H1 (cell line): ENCODE results near the gene CYP2W1. TPM values are rescaled to one million over a fixed set of nuclear protein-coding genes. Genes with fewer than 3 reads are reported as not detected.

Experiments
- CTCF ChIA-PET: fragments of 300-600 bp; sonication (Branson Sonifier 250); formaldehyde crosslinking; loops from one replicate; lab custom pipeline; 2021; ENCODE audit not compliant: partially characterized antibody; lab: Charles Lee
- POLR2A ChIA-PET: fragments of 300-600 bp; sonication (Branson Sonifier 250); formaldehyde crosslinking; loops from one replicate; lab custom pipeline; 2021; ENCODE audit warnings: inconsistent platforms; ENCODE audit not compliant: partially characterized antibody; lab: Charles Lee
- DNase-seq, 2 experiments: peaks; one replicate each; pipeline versions ENCODE4 v3.0.0 to v3.0.0-alpha.2; 2010 to 2022; ENCODE audit warnings: low spot score in 2 of 2, low read depth in 1 of 2, mixed read lengths in 1 of 2
- FAIRE-seq: peaks from 2 replicates; lab custom pipeline; 2011; peaks lifted over from hg19 to GRCh38; lab: Jason Lieb, UNC
- H2AFZ ChIP-seq: 2 replicates; pipeline ENCODE4 v1.8.1; 2012; ENCODE audit warnings: low read length, inconsistent platforms
- H2AK5ac ChIP-seq: 2 replicates; pipeline ENCODE4 v1.6.1; 2013; ENCODE audit warnings: low read depth, low read length
- H2BK120ac ChIP-seq: replicated peaks from 2 replicates; pipeline ENCODE3; 2013; ENCODE audit warnings: low read depth, low read length, inconsistent platforms
- H2BK12ac ChIP-seq: 2 replicates; pipeline ENCODE4 v1.6.1; 2013; ENCODE audit warnings: low read depth, low read length
- H2BK15ac ChIP-seq: 2 replicates; pipeline ENCODE4 v1.6.1; 2013; ENCODE audit warnings: low read length
- H2BK20ac ChIP-seq: 2 replicates; pipeline ENCODE4 v1.6.1; 2013; ENCODE audit warnings: low read length
- H2BK5ac ChIP-seq: 2 replicates; pipeline ENCODE4 v1.6.1; 2013; ENCODE audit warnings: low read depth, low read length
- H3K14ac ChIP-seq: 2 replicates; pipeline ENCODE4 v1.6.1; 2013; ENCODE audit warnings: inconsistent platforms; ENCODE audit not compliant: insufficient read length
- H3K18ac ChIP-seq: 2 replicates; pipeline ENCODE4 v1.6.1; 2013; ENCODE audit warnings: low read length; ENCODE audit errors: extremely low read depth
- H3K23ac ChIP-seq: 2 replicates; pipeline ENCODE4 v1.6.1; 2013; ENCODE audit warnings: inconsistent platforms; ENCODE audit not compliant: insufficient read length
- H3K23me2 ChIP-seq: 2 replicates; pipeline ENCODE4 v1.6.1; 2013; ENCODE audit warnings: low read depth, low read length
- H3K27ac ChIP-seq: 2 replicates; pipeline ENCODE4 v1.6.1; 2011; ENCODE audit warnings: low read depth, low read length, inconsistent platforms
- H3K27me3 ChIP-seq, 4 experiments: replicated peaks in 1 of 4; 1 replicate in 1 of 4; 2 replicates in 3 of 4; pipeline versions ENCODE4 v1.6.1 to v1.8.1; 2011 to 2013; ENCODE audit warnings: low read length in 3 of 4, mild to moderate bottlenecking in 3 of 4, inconsistent platforms in 2 of 4, mixed read lengths in 2 of 4, moderate library complexity in 1 of 4; ENCODE audit not compliant: control insufficient read depth in 3 of 4, insufficient read depth in 3 of 4; ENCODE audit errors: extremely low read depth in 1 of 4
- H3K36me3 ChIP-seq, 4 experiments: 2 replicates each; pipeline versions ENCODE4 v1.6.1 to v1.8.1; 2011 to 2013; ENCODE audit warnings: mild to moderate bottlenecking in 4 of 4, low read length in 3 of 4, moderate library complexity in 2 of 4, control low read depth in 1 of 4, inconsistent platforms in 1 of 4; ENCODE audit not compliant: insufficient read depth in 4 of 4, control insufficient read depth in 2 of 4
- H3K4ac ChIP-seq: replicated peaks from 2 replicates; pipeline ENCODE3; 2013; ENCODE audit warnings: low read length, low read depth, mixed read lengths, inconsistent platforms; ENCODE audit not compliant: insufficient read length
- H3K4me1 ChIP-seq, 4 experiments: replicated peaks in 1 of 4; 1 replicate in 1 of 4; 2 replicates in 3 of 4; pipeline versions ENCODE4 v1.6.1 to v1.8.1; 2011 to 2013; ENCODE audit warnings: low read length in 3 of 4, inconsistent platforms in 2 of 4, mixed read lengths in 1 of 4; ENCODE audit not compliant: insufficient read depth in 4 of 4, control insufficient read depth in 3 of 4
- H3K4me2 ChIP-seq, 2 experiments: 2 replicates each; pipeline versions ENCODE4 v1.6.1 to v1.8.1; 2011 to 2013; ENCODE audit warnings: low read depth in 2 of 2, low read length in 2 of 2, control low read depth in 1 of 2, inconsistent platforms in 1 of 2, mild to moderate bottlenecking in 1 of 2; ENCODE audit not compliant: insufficient read depth in 1 of 2
- H3K4me3 ChIP-seq, 4 experiments: fragments of 200-600, 300-600 bp in 1 of 4; sonication (generic), shearing (Covaris generic), sonication (Bioruptor Twin) in 1 of 4; 2 replicates each; pipeline versions ENCODE4 v1.5.1 to v1.8.1; 2011 to 2016; ENCODE audit warnings: low read length in 4 of 4, low read depth in 3 of 4, control low read depth in 2 of 4, inconsistent platforms in 2 of 4, mild to moderate bottlenecking in 2 of 4, mixed read lengths in 1 of 4, moderate library complexity in 1 of 4; ENCODE audit not compliant: insufficient read depth in 2 of 4; ENCODE audit errors: extremely low read depth in 1 of 4
- H3K56ac ChIP-seq: replicated peaks from 2 replicates; pipeline ENCODE3; 2013; ENCODE audit warnings: low read depth, mild to moderate bottlenecking, mixed read lengths, low read length, inconsistent platforms; ENCODE audit not compliant: insufficient read length
- H3K79me1 ChIP-seq: 2 replicates; pipeline ENCODE4 v1.6.1; 2013; ENCODE audit warnings: low read depth, low read length, control low read depth
- H3K79me2 ChIP-seq, 2 experiments: 2 replicates each; pipeline versions ENCODE4 v1.6.1 to v1.8.1; 2012 to 2013; ENCODE audit warnings: low read length in 2 of 2, mild to moderate bottlenecking in 2 of 2, inconsistent platforms in 1 of 2; ENCODE audit not compliant: insufficient read depth in 2 of 2, control insufficient read depth in 1 of 2
- H3K9ac ChIP-seq, 4 experiments: replicated peaks in 1 of 4; 1 replicate in 1 of 4; 2 replicates in 3 of 4; pipeline versions ENCODE4 v1.6.1 to v1.8.1; 2011 to 2013; ENCODE audit warnings: low read depth in 3 of 4, low read length in 3 of 4, control low read depth in 2 of 4, mild to moderate bottlenecking in 2 of 4, moderate library complexity in 2 of 4, inconsistent platforms in 1 of 4; ENCODE audit errors: extremely low read depth in 1 of 4
- H3K9me3 ChIP-seq, 2 experiments: 2 replicates each; pipeline versions ENCODE4 v1.6.1 to v1.8.1; 2012 to 2013; ENCODE audit warnings: mild to moderate bottlenecking in 2 of 2, moderate library complexity in 2 of 2, control low read depth in 1 of 2, inconsistent platforms in 1 of 2, low read depth in 1 of 2, low read length in 1 of 2, mixed read lengths in 1 of 2; ENCODE audit not compliant: insufficient read depth in 2 of 2
- H4K20me1 ChIP-seq, 2 experiments: replicated peaks in 1 of 2; 2 replicates each; pipeline versions ENCODE3 to v1.8.1; 2011 to 2013; ENCODE audit warnings: inconsistent platforms in 2 of 2, low read length in 2 of 2, mild to moderate bottlenecking in 1 of 2; ENCODE audit not compliant: insufficient read depth in 2 of 2, control insufficient read depth in 1 of 2
- H4K5ac ChIP-seq: 2 replicates; pipeline ENCODE4 v1.6.1; 2013; ENCODE audit warnings: low read length, low read depth, mixed read lengths, inconsistent platforms; ENCODE audit not compliant: insufficient read length
- H4K8ac ChIP-seq: 2 replicates; pipeline ENCODE4 v1.8.0; 2013; ENCODE audit warnings: mild to moderate bottlenecking, moderate library complexity, low read length, inconsistent platforms; ENCODE audit not compliant: insufficient read depth; ENCODE audit errors: extremely low read depth
- H4K91ac ChIP-seq: replicated peaks from 2 replicates; pipeline ENCODE3; 2013; ENCODE audit warnings: low read length, mixed read lengths, inconsistent platforms; ENCODE audit not compliant: insufficient read length
- BACH1 ChIP-seq: IDR thresholded peaks from 2 replicates; pipeline ENCODE4 v1.6.1; 2012; ENCODE audit warnings: low read length, improper control_type of control experiment
- CBX8 ChIP-seq: fragments of 300-800, 300-1000 bp; sonication (generic); IDR thresholded peaks from 2 replicates; pipeline ENCODE4 v1.7.1; 2016; ENCODE audit warnings: low read depth, low read length, borderline replicate concordance
- CEBPB ChIP-seq: IDR thresholded peaks from 2 replicates; pipeline ENCODE4 v1.6.1; 2012; ENCODE audit warnings: low read depth, low read length
- FOSL1 ChIP-seq: IDR thresholded peaks from 2 replicates; pipeline ENCODE4 v1.6.1; 2011; ENCODE audit warnings: mild to moderate bottlenecking, low read depth, low read length, moderate library complexity; ENCODE audit not compliant: insufficient read depth
- JUND ChIP-seq: IDR thresholded peaks from 2 replicates; pipeline ENCODE4 v1.6.1; 2011; ENCODE audit warnings: mild to moderate bottlenecking, improper control_type of control experiment, low read length
- KDM1A ChIP-seq: fragments of 200-600, 300-600 bp; sonication (generic); IDR thresholded peaks from 2 replicates; pipeline ENCODE4 v1.7.1; 2016; ENCODE audit warnings: mild to moderate bottlenecking, low read length, borderline replicate concordance
- NRF1 ChIP-seq: IDR thresholded peaks from 2 replicates; pipeline ENCODE4 v1.6.1; 2011; ENCODE audit warnings: mild to moderate bottlenecking, low read depth, low read length, improper control_type of control experiment
- POLR2A ChIP-seq, 2 experiments: IDR thresholded peaks; 1 replicate in 1 of 2; 2 replicates in 1 of 2; pipeline ENCODE4 v1.6.1; 2011; ENCODE audit warnings: low read depth in 2 of 2, low read length in 2 of 2, mild to moderate bottlenecking in 2 of 2; ENCODE audit errors: control extremely low read depth in 1 of 2
- RNF2 ChIP-seq: fragments of 200-900, 300-1000 bp; sonication (generic); IDR thresholded peaks from 2 replicates; pipeline ENCODE4 v1.7.1; 2016; ENCODE audit warnings: borderline replicate concordance, low read depth, mild to moderate bottlenecking, antibody characterized with exemption, low read length; ENCODE audit not compliant: poor library complexity, severe bottlenecking; ENCODE audit errors: missing control alignments
- RXRA ChIP-seq: IDR thresholded peaks from 2 replicates; pipeline ENCODE4 v1.6.1; 2011; ENCODE audit warnings: low read depth, mild to moderate bottlenecking, low read length, moderate library complexity; ENCODE audit not compliant: insufficient read depth
- SIN3A ChIP-seq, 2 experiments: IDR thresholded peaks in 1 of 2; conservative IDR thresholded peaks in 1 of 2; 2 replicates each; pipeline ENCODE4 v1.6.1; 2011 to 2012; ENCODE audit warnings: low read length in 2 of 2, improper control_type of control experiment in 1 of 2, low read depth in 1 of 2, mild to moderate bottlenecking in 1 of 2
- SIX5 ChIP-seq: IDR thresholded peaks from 2 replicates; pipeline ENCODE4 v1.6.1; 2011; ENCODE audit warnings: mild to moderate bottlenecking, low read depth, low read length
- ZNF274 ChIP-seq: IDR thresholded peaks from 2 replicates; pipeline ENCODE4 v1.7.0; 2012; ENCODE audit warnings: low read length, borderline replicate concordance; ENCODE audit errors: extremely low read depth
- WGBS, 2 experiments: shearing (Covaris generic) in 1 of 2; methylation state at CpG; one replicate each; pipeline versions ENCODE4 v1.1.6 to v1.1.7; 2013 to 2015; ENCODE audit warnings: low lambda C conversion rate in 2 of 2, mixed read lengths in 2 of 2, inconsistent platforms in 1 of 2, low coverage in 1 of 2, missing lambda C conversion rate in 1 of 2; ENCODE audit not compliant: insufficient replicate concordance in 2 of 2, insufficient coverage in 1 of 2, insufficient read length in 1 of 2; ENCODE audit errors: extremely low coverage in 1 of 2, missing lambda C conversion rate in 1 of 2; 5-methylcytosine and 5-hydroxymethylcytosine counted together
- polyA plus RNA-seq, 7 experiments: library from polyadenylated mRNA; depleted of rRNA in 3 of 7; stranded (reverse) in 5 of 7; unstranded in 2 of 7; fragments of >200 nt in 5 of 7; fragments of 200-250 nt in 2 of 7; gene quantifications; 1 replicate in 5 of 7; 2 replicates in 1 of 7; 4 replicates in 1 of 7; pipeline versions ENCODE4 v1.2.1 to v1.2.3, GENCODE V29; 2011 to 2013; ENCODE audit warnings: missing spikeins in 2 of 7, mixed read lengths in 2 of 7
- total RNA-seq: library from RNA; stranded (reverse); fragmentation: NEBNext Ultra II Directional; extraction: Animal tissue kit (Norgen Biotek cat#: 25700); gene quantifications from 2 replicates; pipeline ENCODE4 v1.2.1, GENCODE V29; 2021

Gene CYP2W1
- total and polyA plus RNA-seq, 2 of the 8 experiments (the other 6 are each of a cell fraction or from before 2014, with no cell fraction given): not detected

DNA sequence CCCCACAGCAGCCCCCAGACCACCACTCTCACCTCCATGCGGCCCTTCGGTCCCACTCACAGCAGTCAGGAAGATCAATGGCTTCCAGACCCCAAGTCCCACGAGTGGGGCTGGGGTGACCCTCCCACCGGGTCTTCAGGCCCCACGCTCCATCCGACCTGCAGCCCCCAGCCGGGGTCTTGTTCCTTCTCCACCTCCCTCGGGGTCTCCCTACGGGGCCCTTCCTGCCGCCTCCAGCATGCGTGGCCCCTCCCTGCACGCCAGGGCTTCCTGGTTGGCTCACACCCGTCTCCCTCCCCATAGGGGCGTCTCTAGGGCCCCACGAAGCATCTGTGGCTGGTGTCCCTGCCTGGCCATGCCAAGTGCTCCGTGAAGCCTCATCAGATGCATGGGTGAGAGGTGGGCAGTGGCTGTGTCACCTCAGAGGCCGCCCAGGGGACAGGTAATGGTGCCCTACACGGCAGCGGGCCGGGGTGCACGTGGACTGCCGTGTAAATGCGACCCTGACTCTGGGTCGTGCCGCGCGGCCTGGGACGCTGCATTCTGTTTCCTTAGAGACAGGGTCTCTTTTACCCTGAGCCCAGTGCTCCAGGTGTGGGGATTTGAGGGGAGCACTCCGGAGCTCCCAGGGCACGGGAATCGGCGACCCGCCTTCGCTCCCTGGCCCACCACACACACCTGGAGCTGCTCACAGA, 48.4 kb upstream of the CYP2W1 start:
- Histone ChIP-seq H3K4me3 (no peak overlapping the region), H3K79me2 (no peaks in the 10 kb centered on the region), H3K79me1 (no peaks in the 10 kb centered on the region), H3K4me1 (no peaks in the 10 kb centered on the region; a peak in 3 of 7 replicates), H3K23me2 (no peaks in the 10 kb centered on the region), H3K56ac (no peak overlapping the region), H4K20me1 (no peaks in the 10 kb centered on the region), H4K8ac (0 out of 2 replicates have a peak overlapping the region, but pooled peaks have one; percentile 11), H3K23ac (no peak overlapping the region), H2BK15ac (no peak overlapping the region), H3K4ac (peak overlapping the region; percentile 3), H2BK12ac (no peak overlapping the region), H2BK120ac (no peak overlapping the region), H3K9me3 (no peaks in the 10 kb centered on the region), H2AK5ac (no peak overlapping the region), H3K27ac (no peak overlapping the region), H2BK20ac (no peak overlapping the region), H3K18ac (no peak overlapping the region), H3K27me3 (no peaks in the 10 kb centered on the region), H3K14ac (no peak overlapping the region), H3K9ac (no peak overlapping the region), H2BK5ac (no peak overlapping the region), H4K91ac (no peak overlapping the region), H2AFZ (no peak overlapping the region), H3K36me3 (no peaks in the 10 kb centered on the region), H4K5ac (no peak overlapping the region), H3K4me2 (no peak overlapping the region)
- DNase-seq (no peak), FAIRE-seq (no peak)
- WGBS, 2 experiments: 95% methylated on average over 26 of the region's 34 CpGs; no CpG with 5 or more reads in 1 of the 2 experiments
- ChIA-PET POLR2A (interaction anchor here (1.0 kb wide), 1 partner anchor 31 kb away, joined by 3 read pairs; no protein-coding TSS in a partner anchor), CTCF (interaction anchor here (1.0 kb wide), 1 partner anchor 12 kb away, joined by 3 read pairs; no protein-coding TSS in a partner anchor)
- TF ChIP-seq RNF2: no peak
- no peak for TF ChIP-seq CBX8
- TF ChIP-seq POLR2A (IDR thresholded peaks at IDR 0.05; ENCODE audit: control extremely low read depth in 1 of 2, low read depth in 2 of 2, low read length in 2 of 2): no peak
- TF ChIP-seq NRF1: no peak
- no peak for TF ChIP-seq SIN3A (conservative IDR thresholded peaks at IDR 0.05 in 1 of 2, IDR thresholded peaks at IDR 0.05 in 1 of 2; ENCODE audit: low read depth in 1 of 2, low read length in 2 of 2)
- TF ChIP-seq RXRA: no peak
- no peak for TF ChIP-seq CEBPB
- TF ChIP-seq JUND: no peak
- TF ChIP-seq FOSL1: no peak
- TF ChIP-seq ZNF274: no peak
- TF ChIP-seq KDM1A: no peak
- no peak for TF ChIP-seq SIX5
- no peak for TF ChIP-seq BACH1
